ENCODE measurements around the gene AUTS2.

AUTS2 gene

GRCh38 chr7:69687739-69688433, 89.6 kb downstream of the AUTS2 start:
- DNase-seq = no peak

- DNase-seq = no peak
Measured at GRCh38 chr7:69690329-69690728, 92.1 kb downstream of the AUTS2 start.

GRCh38 chr7:69691327-69691726, 93.1 kb downstream of the AUTS2 start:
- DNase-seq = no peak

GRCh38 chr7:69691734-69692133, 93.5 kb downstream of the AUTS2 start:
- no peak for DNase-seq

GRCh38 chr7:69692611-69693010, 94.3 kb downstream of the AUTS2 start:
- no peak for DNase-seq

- DNase-seq = no peak
Measured at GRCh38 chr7:69693042-69693441, 94.8 kb downstream of the AUTS2 start.

- peak in 3 of 4 experiments; percentile 16 to 23 (median 17) for DNase-seq
Measured at GRCh38 chr7:69696054-69696591, 97.8 kb downstream of the AUTS2 start.

- DNase-seq = no peak
Measured at GRCh38 chr7:69696686-69697685, 98.7 kb downstream of the AUTS2 start.

GRCh38 chr7:69698109-69698825, 100.0 kb downstream of the AUTS2 start:
- DNase-seq = no peak

- DNase-seq = no peak
Measured at GRCh38 chr7:69699931-69700330, 101.7 kb downstream of the AUTS2 start.

GRCh38 chr7:69700331-69700730, 102.1 kb downstream of the AUTS2 start:
- DNase-seq = no peak

GRCh38 chr7:69701288-69701687, 103.0 kb downstream of the AUTS2 start:
- DNase-seq = no peak

GRCh38 chr7:69702357-69702756, 104.1 kb downstream of the AUTS2 start:
- no peak for DNase-seq

GRCh38 chr7:69703099-69703498, 104.8 kb downstream of the AUTS2 start:
- no peak for DNase-seq

GRCh38 chr7:69706070-69706469, 107.8 kb downstream of the AUTS2 start:
- DNase-seq = no peak

- DNase-seq = peak in 3 of 4 experiments; percentile 17 to 32 (median 26)
Measured at GRCh38 chr7:69708857-69709256, 110.6 kb downstream of the AUTS2 start.

GRCh38 chr7:69710768-69711438, 112.6 kb downstream of the AUTS2 start:
- DNase-seq = no peak

- DNase-seq = no peak
Measured at GRCh38 chr7:69714886-69715576, 116.8 kb downstream of the AUTS2 start.

GRCh38 chr7:69717221-69717620, 118.9 kb downstream of the AUTS2 start:
- DNase-seq = no peak

GRCh38 chr7:69719717-69720116, 121.4 kb downstream of the AUTS2 start:
- no peak for DNase-seq

GRCh38 chr7:69722843-69723242, 124.6 kb downstream of the AUTS2 start:
- DNase-seq = no peak
